Central memory CD8-positive, alpha-beta T cell (primary cell): ENCODE measurements around the gene NBAS.

Experiments used
- ATAC-seq: fragments of 150-1000 bp; cut with Tn5 transposase; replicated peaks from 2 replicates; pipeline ENCODE4 v1.10.0; 2022; ENCODE audit warnings: mild to moderate bottlenecking, moderate FRiP score, moderate number of reproducible peaks; ENCODE audit not compliant: poor library complexity, severe bottlenecking; ENCODE audit errors: extremely low read depth
- DNase-seq, 2 donors: peaks; one replicate each; pipeline ENCODE4 v3.0.0; 2021; ENCODE audit warnings: low spot score in 2 of 2
- H3K27ac Mint-ChIP-seq: one replicate; pipeline ENCODE4 v1.8.0; 2022; ENCODE audit warnings: low read depth, mild to moderate bottlenecking, moderate library complexity, mixed read lengths
- H3K27me3 Mint-ChIP-seq: one replicate; pipeline ENCODE4 v1.8.0; 2022; ENCODE audit warnings: mixed read lengths
- H3K36me3 Mint-ChIP-seq: one replicate; pipeline ENCODE4 v1.8.0; 2022; ENCODE audit warnings: mild to moderate bottlenecking, moderate library complexity, mixed read lengths; ENCODE audit not compliant: insufficient read depth
- H3K4me1 Mint-ChIP-seq: one replicate; pipeline ENCODE4 v1.8.0; 2022; ENCODE audit warnings: mixed read lengths
- H3K4me3 Mint-ChIP-seq: one replicate; pipeline ENCODE4 v1.8.0; 2022; ENCODE audit warnings: mild to moderate bottlenecking, moderate library complexity, mixed read lengths
- H3K9me3 Mint-ChIP-seq: one replicate; pipeline ENCODE4 v1.8.0; 2022; ENCODE audit warnings: mixed read lengths

NBAS gene

DNA sequence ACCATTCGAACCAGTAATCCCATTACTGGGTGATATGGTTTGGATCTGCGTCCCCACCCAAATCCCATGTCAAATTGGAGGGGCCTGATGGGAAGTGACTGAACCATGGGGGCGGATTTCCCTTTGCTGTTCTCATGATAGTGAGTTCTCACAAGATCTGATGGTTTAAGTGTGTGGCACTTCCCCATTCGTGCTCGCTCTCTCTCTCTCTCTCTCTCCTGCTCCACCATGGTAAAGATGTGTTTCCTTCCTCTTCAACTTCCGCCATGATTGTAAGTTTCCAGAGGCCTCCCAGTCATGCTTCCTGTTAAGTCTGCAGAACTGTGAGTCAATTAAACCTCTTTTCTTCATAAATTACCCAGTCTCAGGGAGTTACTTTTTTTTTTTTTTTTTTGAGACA is 62.6 kb downstream of the NBAS start:
- peaks cover 16% of the 10 kb centered on the region for H3K36me3 Mint-ChIP-seq
- H3K4me3 Mint-ChIP-seq: no peak overlapping the region
- no peak overlapping the region for H3K27ac Mint-ChIP-seq

DNA sequence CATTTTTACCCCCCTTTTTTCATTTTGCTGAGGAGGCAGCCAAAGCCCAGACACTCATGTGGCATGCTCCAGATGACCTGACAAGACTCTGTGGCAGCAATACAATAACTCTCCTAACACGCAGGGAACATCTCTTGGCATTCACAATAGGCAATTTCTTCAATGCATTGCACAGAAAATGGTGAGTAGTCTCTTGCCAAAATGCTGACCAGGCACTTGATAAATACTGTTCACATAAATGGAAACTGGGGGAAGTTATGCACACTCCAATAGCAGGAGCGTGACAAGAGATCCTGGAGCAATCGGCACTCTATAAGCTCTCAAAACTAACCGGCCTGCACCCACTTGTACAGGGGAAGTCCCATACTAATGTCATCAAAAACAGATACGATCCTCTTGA is 66.3 kb downstream of the NBAS start:
- Mint-ChIP-seq H3K36me3 (peaks cover 18% of the 10 kb centered on the region), H3K4me1 (no peaks in the 10 kb centered on the region), H3K9me3 (no peaks in the 10 kb centered on the region), H3K4me3 (no peak overlapping the region), H3K27ac (no peak overlapping the region), H3K27me3 (no peaks in the 10 kb centered on the region)
- ATAC-seq: no peak
- no peak for DNase-seq

More for the DNA sequence above, 62.6 kb downstream of the NBAS start:
- H3K27me3 Mint-ChIP-seq: no peaks in the 10 kb centered on the region
- ATAC-seq (no peak), DNase-seq (no peak)
- H3K4me1 Mint-ChIP-seq: no peaks in the 10 kb centered on the region
- no peaks in the 10 kb centered on the region for H3K9me3 Mint-ChIP-seq

DNA sequence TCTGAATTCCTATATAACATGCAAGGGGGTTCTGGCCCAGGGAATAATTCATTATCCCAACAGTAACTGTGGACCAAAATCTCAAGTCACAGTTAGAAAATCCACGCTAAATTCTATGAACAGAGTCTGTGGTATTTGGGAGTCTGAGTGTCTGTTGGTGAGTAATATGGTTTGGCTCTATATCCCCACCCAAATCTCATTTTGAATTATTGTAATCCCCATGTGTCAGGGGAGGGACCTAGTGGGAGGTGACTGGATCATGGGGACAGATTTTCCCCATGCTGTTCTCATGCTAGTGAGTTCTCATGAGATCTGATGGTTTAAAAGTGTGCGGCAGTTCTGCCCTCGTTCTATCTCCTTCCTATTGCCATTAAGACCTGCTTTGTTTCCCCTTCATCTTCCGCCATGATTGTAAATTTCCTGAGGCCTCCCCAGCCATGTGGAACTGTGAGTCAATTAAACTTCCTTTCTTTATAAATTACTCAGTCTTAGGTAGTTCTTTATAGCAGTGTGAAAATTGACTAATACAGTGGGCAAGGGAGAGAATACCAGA is 68.3 kb downstream of the NBAS start:
- Mint-ChIP-seq H3K27me3 (no peaks in the 10 kb centered on the region), H3K4me1 (no peaks in the 10 kb centered on the region), H3K9me3 (no peaks in the 10 kb centered on the region), H3K27ac (no peak overlapping the region), H3K36me3 (peaks cover 14% of the 10 kb centered on the region), H3K4me3 (no peak overlapping the region)
- ATAC-seq (no peak), DNase-seq (no peak)

DNA sequence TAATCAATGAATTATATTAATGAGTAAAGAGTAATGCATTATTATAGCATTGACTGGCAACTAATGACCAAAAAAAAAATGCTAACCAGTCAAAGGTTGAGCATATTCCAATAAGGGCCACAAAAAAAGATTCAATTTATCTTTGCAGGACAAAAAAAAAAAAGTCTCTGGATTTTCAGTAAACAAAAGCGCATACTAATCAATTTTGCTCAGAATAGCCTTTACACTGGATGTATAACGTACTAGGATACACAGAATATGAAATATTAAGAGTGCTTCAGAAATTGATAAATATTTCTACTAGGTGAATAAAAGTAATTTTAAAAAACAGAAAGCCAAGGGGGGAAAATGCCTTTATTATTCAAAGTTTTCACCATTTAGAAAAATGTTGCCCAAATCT is 74.4 kb downstream of the NBAS start:
- Mint-ChIP-seq H3K36me3 (peaks cover 16% of the 10 kb centered on the region), H3K27me3 (no peaks in the 10 kb centered on the region), H3K27ac (no peak overlapping the region), H3K9me3 (no peaks in the 10 kb centered on the region), H3K4me1 (no peaks in the 10 kb centered on the region), H3K4me3 (no peak overlapping the region)
- DNase-seq (no peak), ATAC-seq (no peak)

DNA sequence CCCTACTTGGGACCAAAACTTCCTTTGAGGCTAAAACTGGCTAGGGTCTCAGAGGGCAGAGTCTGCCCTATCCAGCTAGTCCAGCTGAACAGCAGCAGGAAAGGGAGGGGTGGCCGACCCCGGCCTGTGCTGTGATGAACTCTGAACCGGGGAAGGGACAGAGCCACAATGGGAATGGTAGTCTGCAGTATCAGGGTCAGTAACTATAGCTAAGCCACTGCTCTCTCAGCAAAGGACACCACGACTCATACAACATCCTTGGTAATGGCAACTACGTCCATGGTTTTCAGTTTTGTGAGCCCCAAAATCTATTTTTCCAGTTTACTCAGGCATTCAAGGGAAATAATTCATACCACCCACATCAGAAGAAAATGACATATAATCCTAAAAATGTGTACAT is 75.2 kb downstream of the NBAS start:
- no peak for ATAC-seq
- Mint-ChIP-seq H3K27me3 (no peaks in the 10 kb centered on the region), H3K4me1 (peaks cover 2% of the 10 kb centered on the region), H3K9me3 (no peaks in the 10 kb centered on the region), H3K4me3 (no peak overlapping the region), H3K36me3 (peaks cover 14% of the 10 kb centered on the region), H3K27ac (no peak overlapping the region)
- no peak for DNase-seq

DNA sequence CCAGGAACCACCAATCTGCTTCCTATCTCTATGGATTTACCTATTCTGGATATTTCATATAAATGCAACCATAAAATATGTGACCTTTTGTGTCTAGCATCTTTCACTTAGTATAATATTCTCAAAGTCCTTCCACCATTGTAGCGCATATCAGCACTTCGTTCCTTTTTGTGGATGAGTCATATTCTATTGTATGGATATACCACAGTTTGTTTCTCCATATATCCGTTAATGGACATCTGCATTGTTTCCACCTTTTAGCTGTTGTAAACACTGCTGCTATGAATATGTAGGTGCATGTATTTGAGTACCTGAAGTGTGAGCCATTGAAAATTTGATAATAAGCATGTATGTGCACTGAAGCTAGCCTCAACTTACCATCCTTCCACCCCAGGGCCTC is 80.1 kb downstream of the NBAS start:
- H3K4me3 Mint-ChIP-seq: no peak overlapping the region
- no peak overlapping the region for H3K27ac Mint-ChIP-seq
- no peaks in the 10 kb centered on the region for H3K9me3 Mint-ChIP-seq
- DNase-seq: no peak
- H3K27me3 Mint-ChIP-seq: no peaks in the 10 kb centered on the region
- H3K4me1 Mint-ChIP-seq: peaks cover 8% of the 10 kb centered on the region
- no peak for ATAC-seq
- peaks cover 25% of the 10 kb centered on the region for H3K36me3 Mint-ChIP-seq

DNA sequence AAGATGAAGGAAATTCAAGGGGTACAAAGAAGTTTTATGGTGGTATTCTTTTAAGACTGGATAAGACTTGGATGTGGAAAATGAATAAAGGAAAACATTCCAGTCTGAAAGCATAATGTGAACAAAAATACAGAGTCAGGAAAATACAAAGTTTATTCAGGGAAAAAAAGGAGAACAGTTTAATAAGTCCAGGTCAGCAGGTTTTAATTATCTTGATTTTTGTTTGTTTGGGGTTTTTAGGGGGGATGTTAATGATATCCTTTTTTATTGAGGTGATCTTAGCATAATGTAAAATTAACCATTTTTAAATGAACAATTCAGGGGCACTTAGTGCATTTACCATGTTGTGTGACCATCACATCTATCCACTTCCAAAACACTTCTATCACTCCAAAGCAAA is 80.6 kb downstream of the NBAS start:
- Mint-ChIP-seq H3K36me3 (peaks cover 27% of the 10 kb centered on the region), H3K4me1 (peaks cover 8% of the 10 kb centered on the region), H3K4me3 (no peak overlapping the region), H3K27ac (no peak overlapping the region), H3K27me3 (no peaks in the 10 kb centered on the region), H3K9me3 (no peaks in the 10 kb centered on the region)
- no peak for ATAC-seq
- no peak for DNase-seq

DNA sequence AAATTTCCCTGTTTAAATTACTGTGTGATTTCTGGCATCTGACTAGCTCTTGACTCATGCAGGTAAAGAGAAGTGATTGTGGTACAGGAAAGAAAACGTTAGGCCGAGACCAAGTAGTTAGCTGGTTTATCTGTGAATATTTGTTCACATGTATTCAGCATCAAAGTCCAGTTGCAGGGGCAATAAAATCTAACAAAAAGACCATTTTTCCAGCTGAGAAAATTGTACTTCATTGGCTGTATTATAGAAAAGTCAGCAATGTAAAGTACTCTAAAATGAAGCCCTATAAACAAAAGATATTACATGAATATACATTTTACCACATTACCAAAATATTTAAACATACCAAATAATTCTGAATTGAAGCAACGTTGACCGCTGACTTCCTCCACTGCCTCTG is 88.3 kb downstream of the NBAS start:
- no peak overlapping the region for H3K27ac Mint-ChIP-seq
- H3K4me1 Mint-ChIP-seq: no peaks in the 10 kb centered on the region
- DNase-seq (no peak), ATAC-seq (no peak)
- H3K27me3 Mint-ChIP-seq: no peaks in the 10 kb centered on the region
- H3K9me3 Mint-ChIP-seq: no peaks in the 10 kb centered on the region
- H3K4me3 Mint-ChIP-seq: no peak overlapping the region
- peaks cover 22% of the 10 kb centered on the region for H3K36me3 Mint-ChIP-seq

DNA sequence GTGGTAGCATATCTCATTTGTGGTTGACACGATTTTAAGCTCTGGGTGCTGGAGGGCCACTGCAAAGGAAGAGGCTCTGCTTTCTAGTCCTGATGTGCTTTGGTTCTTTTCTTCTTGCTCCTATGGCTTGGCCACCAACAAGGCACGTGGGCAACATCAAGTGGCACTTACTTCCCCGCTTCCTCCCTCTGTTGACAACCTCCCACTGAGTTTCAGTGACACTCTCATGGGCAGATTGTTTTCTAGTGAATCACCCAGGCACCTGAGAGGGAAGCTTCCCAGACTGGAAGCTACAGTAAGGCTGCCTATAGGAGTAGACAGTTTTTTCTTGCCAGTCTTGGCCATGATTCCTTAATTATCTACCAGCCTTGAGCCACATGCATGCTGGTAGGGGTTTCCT is 89.0 kb downstream of the NBAS start:
- H3K36me3 Mint-ChIP-seq: peaks cover 26% of the 10 kb centered on the region
- H3K9me3 Mint-ChIP-seq: no peaks in the 10 kb centered on the region
- no peaks in the 10 kb centered on the region for H3K4me1 Mint-ChIP-seq
- ATAC-seq (no peak), DNase-seq (no peak)
- no peak overlapping the region for H3K27ac Mint-ChIP-seq
- H3K4me3 Mint-ChIP-seq: no peak overlapping the region
- H3K27me3 Mint-ChIP-seq: no peaks in the 10 kb centered on the region

DNA sequence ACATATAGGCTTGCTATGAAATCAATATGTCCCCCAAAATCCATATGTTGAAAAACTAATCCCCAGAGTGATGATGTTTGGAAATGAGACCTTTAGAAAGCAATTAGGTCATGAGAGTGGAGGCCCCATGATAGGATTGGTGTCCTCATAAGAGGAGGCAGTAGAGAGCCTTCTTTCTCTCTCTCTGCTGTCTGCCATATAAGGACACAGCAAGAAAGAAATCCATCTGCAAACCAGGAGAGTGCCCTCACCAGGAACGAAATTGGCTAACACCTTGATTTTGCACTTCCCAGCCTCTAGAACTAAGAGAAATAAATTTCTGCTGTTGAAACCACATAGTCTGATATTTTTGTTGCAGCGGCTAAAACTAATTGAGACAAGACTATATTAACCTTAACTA is 89.5 kb downstream of the NBAS start:
- Mint-ChIP-seq H3K4me1 (no peaks in the 10 kb centered on the region), H3K36me3 (peaks cover 28% of the 10 kb centered on the region), H3K27me3 (no peaks in the 10 kb centered on the region), H3K27ac (no peak overlapping the region), H3K4me3 (no peak overlapping the region), H3K9me3 (no peaks in the 10 kb centered on the region)
- DNase-seq (no peak), ATAC-seq (no peak)

DNA sequence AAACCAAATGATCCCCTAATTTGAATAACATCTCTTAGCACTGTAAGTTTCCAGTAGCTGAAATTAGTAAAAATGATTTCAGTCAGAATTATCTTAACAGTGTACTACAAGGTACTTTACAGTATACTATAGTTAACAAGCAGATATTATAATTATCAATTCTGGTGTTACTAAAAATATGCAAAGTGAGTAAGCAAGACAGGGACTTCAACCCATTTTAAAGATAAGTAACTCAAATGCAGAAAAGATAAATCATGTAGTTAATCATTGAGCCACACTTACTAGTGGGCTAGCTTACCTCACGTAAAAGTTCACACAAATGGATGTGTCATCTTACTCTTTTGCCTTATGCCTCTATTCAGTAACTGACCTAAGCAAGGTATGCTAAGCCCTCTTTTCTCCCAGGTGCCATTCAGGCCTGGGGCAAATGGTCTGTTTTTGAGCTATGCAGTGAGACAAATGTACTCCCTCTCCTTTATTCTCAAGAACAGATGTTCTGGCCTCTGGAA is 101.0 kb downstream of the NBAS start:
- ATAC-seq: no peak
- Mint-ChIP-seq H3K4me3 (no peak overlapping the region), H3K9me3 (no peaks in the 10 kb centered on the region), H3K4me1 (no peaks in the 10 kb centered on the region), H3K27me3 (no peaks in the 10 kb centered on the region), H3K27ac (no peak overlapping the region), H3K36me3 (peaks cover 22% of the 10 kb centered on the region)
- DNase-seq: no peak

DNA sequence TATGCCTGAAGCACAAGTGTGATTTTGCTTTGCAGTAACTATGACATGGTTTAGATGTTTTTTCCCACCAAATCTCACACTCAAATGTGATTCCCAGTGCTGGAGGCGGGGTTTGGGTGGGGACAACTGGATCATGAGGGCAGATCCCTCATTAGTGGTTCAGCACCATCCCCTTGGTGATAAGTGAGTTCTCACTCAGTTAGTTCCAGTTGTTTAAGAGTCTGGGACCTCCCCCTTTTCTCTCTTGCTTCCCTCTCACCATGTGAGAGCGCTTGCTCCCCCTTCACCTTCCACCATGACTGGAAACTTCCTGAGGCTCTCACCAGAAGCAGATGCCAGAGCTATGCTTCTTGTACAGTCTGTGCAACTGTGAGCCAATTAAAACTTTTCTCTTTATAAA is 102.9 kb downstream of the NBAS start:
- no peaks in the 10 kb centered on the region for H3K9me3 Mint-ChIP-seq
- ATAC-seq: no peak

DNA sequence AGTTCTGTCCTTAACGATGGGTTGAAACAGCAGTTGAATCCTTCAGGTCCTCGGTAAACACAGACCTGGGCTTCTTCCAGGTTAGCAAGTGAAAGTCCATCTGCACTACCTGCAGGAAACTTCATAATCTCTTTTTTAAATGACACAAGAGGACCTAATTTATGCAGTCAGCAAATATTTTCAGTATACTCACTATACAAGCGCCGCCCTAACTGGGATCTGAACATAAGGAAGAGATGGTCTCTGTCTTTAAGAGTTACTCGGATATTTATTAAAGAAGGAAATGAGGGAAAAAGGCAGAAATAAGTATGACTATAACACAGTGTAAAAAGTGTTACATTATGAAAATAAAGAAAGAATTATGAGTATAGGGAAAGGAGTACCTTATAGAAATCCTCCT is 103.3 kb downstream of the NBAS start:
- H3K9me3 Mint-ChIP-seq: no peaks in the 10 kb centered on the region
- H3K36me3 Mint-ChIP-seq: peaks cover 19% of the 10 kb centered on the region
- ATAC-seq: no peak
- H3K4me3 Mint-ChIP-seq: no peak overlapping the region
- no peak overlapping the region for H3K27ac Mint-ChIP-seq
- H3K27me3 Mint-ChIP-seq: no peaks in the 10 kb centered on the region
- no peaks in the 10 kb centered on the region for H3K4me1 Mint-ChIP-seq
- no peak for DNase-seq

More for the DNA sequence above, 102.9 kb downstream of the NBAS start:
- H3K27me3 Mint-ChIP-seq: no peaks in the 10 kb centered on the region
- no peak overlapping the region for H3K27ac Mint-ChIP-seq
- peaks cover 19% of the 10 kb centered on the region for H3K36me3 Mint-ChIP-seq
- DNase-seq: no peak
- no peaks in the 10 kb centered on the region for H3K4me1 Mint-ChIP-seq
- H3K4me3 Mint-ChIP-seq: no peak overlapping the region

DNA sequence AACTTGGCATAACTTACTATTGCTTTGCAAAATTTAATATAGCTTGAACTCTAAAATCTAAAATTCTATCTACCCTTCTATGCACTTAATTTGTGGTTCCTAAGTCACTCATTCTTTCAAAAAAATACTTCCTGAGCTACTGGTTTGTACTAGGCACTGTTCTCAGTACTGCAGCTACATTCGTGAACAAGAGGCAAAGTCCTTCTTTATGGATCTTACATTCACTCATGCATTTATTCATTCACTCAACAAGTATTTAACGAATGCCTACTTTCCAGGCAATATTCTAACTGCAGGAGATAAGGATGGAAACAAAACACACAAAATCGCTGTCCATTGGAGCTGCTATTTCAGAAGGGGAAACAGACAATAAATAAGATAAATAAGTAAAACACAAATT is 104.8 kb downstream of the NBAS start:
- Mint-ChIP-seq H3K27ac (peak overlapping the region; percentile 3), H3K36me3 (peaks cover 17% of the 10 kb centered on the region), H3K9me3 (no peaks in the 10 kb centered on the region), H3K27me3 (no peaks in the 10 kb centered on the region), H3K4me1 (no peaks in the 10 kb centered on the region), H3K4me3 (no peak overlapping the region)
- DNase-seq: no peak
- ATAC-seq: no peak
